HepG2 (cell line): ENCODE results near the gene C2. TPM values are rescaled to one million over a fixed set of nuclear protein-coding genes. Genes with fewer than 3 reads are reported as not detected.

Experiments
- ARID4A ChIP-seq: sonication (generic); formaldehyde crosslinking; IDR thresholded peaks from 2 replicates; pipeline ENCODE4 v1.5.0; 2020; ENCODE audit warnings: mild to moderate bottlenecking, missing genetic modification reagents, borderline replicate concordance
- ARID5B ChIP-seq: IDR thresholded peaks from 2 replicates; pipeline ENCODE4 v1.4.0; 2020; ENCODE audit warnings: mild to moderate bottlenecking, missing genetic modification reagents
- BHLHE40 ChIP-seq: IDR thresholded peaks from 2 replicates; pipeline ENCODE4 v1.6.1; 2011; ENCODE audit warnings: low read length, improper control_type of control experiment
- FOXA3 ChIP-seq: IDR thresholded peaks from 2 replicates; pipeline ENCODE4 v1.6.1; 2016; ENCODE audit warnings: missing genetic modification reagents, missing compliant biosample characterization
- MIXL1 ChIP-seq: IDR thresholded peaks from 2 replicates; pipeline ENCODE4 v1.6.1; 2016
- NR2F6 ChIP-seq, 2 experiments: IDR thresholded peaks; 2 replicates each; pipeline ENCODE4 v1.6.1; 2016; ENCODE audit warnings: antibody characterized with exemption in 1 of 2, mild to moderate bottlenecking in 1 of 2
- THAP11 ChIP-seq: IDR thresholded peaks from 2 replicates; pipeline ENCODE4 v1.6.1; 2016; ENCODE audit warnings: missing biosample characterization, missing genetic modification reagents
- ZNF335 ChIP-seq: sonication (generic); formaldehyde crosslinking; IDR thresholded peaks from 2 replicates; pipeline ENCODE4 v1.4.0; 2020; ENCODE audit warnings: missing genetic modification reagents
- ZNF350 ChIP-seq: sonication (generic); formaldehyde crosslinking; IDR thresholded peaks from 2 replicates; pipeline ENCODE4 v1.4.0; 2020; ENCODE audit warnings: mild to moderate bottlenecking, low read depth, missing genetic modification reagents, borderline replicate concordance
- ZNF431 ChIP-seq: sonication (generic); formaldehyde crosslinking; IDR thresholded peaks from 2 replicates; pipeline ENCODE4 v1.9.0; 2022; ENCODE audit warnings: missing genetic modification reagents, low read depth, mild to moderate bottlenecking, borderline replicate concordance
- polyA plus RNA-seq, 8 experiments: library from polyadenylated mRNA; depleted of rRNA in 3 of 8; stranded (reverse) in 7 of 8; unstranded in 1 of 8; fragments of >200 nt; fragmentation: Illumina TruSeq in 4 of 8; extraction: Trizol in 4 of 8; gene quantifications; 2 replicates each; pipeline versions ENCODE4 v1.2.1 to v1.2.3, GENCODE V29; 2011 to 2016; ENCODE audit warnings: low read depth in 4 of 8, missing spikeins in 1 of 8, mixed read lengths in 1 of 8; ENCODE audit not compliant: insufficient read depth in 1 of 8
- total RNA-seq, 5 experiments: library from RNA; depleted of rRNA; stranded (reverse); fragments of >200 nt; fragmentation: Illumina TruSeq; extraction: Trizol; gene quantifications; 2 replicates each; pipeline ENCODE4 v1.2.3, GENCODE V29; 2016; ENCODE audit warnings: low read depth in 1 of 5
- TF ChIP-seq, protein P1 (sequence below): sonication (generic); formaldehyde crosslinking; IDR thresholded peaks from 2 replicates; pipeline ENCODE4 v1.5.1; 2020; ENCODE audit warnings: mild to moderate bottlenecking, moderate library complexity, missing genetic modification reagents
- TF ChIP-seq, protein P2 (sequence below): sonication (generic); formaldehyde crosslinking; conservative IDR thresholded peaks from 2 replicates; pipeline ENCODE4 v1.4.0; 2020; ENCODE audit warnings: mild to moderate bottlenecking, missing genetic modification reagents, moderate library complexity

C2 gene
- total and polyA plus RNA-seq, 2 of the 13 experiments (the other 11 are each of a cell fraction or from before 2014, with no cell fraction given): 165 to 307 TPM

DNA sequence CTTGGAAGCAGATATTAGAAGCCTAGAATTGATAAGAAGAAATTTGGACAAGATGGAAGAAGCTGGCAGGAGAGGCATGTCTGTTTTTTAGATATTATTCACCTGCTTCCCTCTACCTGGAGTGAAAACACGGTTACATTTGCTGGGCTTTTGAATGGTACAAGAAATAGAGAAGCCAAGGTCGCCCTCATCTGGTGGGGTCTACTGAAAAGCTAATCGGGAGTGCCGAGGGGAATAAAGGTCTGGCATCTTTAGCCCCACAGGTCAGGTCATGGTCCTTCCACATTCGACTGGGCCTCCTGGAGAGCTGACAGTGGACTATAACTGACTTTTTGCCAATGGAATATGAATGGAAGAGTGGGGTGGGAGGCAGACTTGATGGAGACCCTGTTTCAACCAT, 4.6 kb upstream of the C2 start (continued):
- TF ChIP-seq ARID4A (CRISPR knock-in tag) (0 out of 2 replicates have a peak, but pooled peaks have one; percentile 15), NR2F6 (IDR thresholded peaks at IDR 0.05) (peak; percentile 49; the same call in 1 of the 2 replicates), NR2F6 (CRISPR knock-in tag; IDR thresholded peaks at IDR 0.05) (peak; percentile 54; the same call in 1 of the 2 replicates), MIXL1 (CRISPR knock-in tag) (peak; percentile 57; the same call in 1 of the 2 replicates), ZNF431 (CRISPR knock-in tag) (no peak), THAP11 (CRISPR knock-in tag) (peak; percentile 45; the same call in 1 of the 2 replicates), BHLHE40 (no peak), ZNF335 (CRISPR knock-in tag) (peak; percentile 91), FOXA3 (CRISPR knock-in tag) (peak; percentile 9; the same call in 1 of the 2 replicates), ARID5B (CRISPR knock-in tag) (peak; percentile 21; the same call in 1 of the 2 replicates), ZNF350 (CRISPR knock-in tag) (peak; percentile 30; the same call in 1 of the 2 replicates)
- TF ChIP-seq, protein P1, sequence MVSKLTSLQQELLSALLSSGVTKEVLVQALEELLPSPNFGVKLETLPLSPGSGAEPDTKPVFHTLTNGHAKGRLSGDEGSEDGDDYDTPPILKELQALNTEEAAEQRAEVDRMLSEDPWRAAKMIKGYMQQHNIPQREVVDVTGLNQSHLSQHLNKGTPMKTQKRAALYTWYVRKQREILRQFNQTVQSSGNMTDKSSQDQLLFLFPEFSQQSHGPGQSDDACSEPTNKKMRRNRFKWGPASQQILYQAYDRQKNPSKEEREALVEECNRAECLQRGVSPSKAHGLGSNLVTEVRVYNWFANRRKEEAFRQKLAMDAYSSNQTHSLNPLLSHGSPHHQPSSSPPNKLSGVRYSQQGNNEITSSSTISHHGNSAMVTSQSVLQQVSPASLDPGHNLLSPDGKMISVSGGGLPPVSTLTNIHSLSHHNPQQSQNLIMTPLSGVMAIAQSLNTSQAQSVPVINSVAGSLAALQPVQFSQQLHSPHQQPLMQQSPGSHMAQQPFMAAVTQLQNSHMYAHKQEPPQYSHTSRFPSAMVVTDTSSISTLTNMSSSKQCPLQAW (CRISPR knock-in tag): 0 out of 2 replicates have a peak, but pooled peaks have one; percentile 37
- TF ChIP-seq, protein P2, sequence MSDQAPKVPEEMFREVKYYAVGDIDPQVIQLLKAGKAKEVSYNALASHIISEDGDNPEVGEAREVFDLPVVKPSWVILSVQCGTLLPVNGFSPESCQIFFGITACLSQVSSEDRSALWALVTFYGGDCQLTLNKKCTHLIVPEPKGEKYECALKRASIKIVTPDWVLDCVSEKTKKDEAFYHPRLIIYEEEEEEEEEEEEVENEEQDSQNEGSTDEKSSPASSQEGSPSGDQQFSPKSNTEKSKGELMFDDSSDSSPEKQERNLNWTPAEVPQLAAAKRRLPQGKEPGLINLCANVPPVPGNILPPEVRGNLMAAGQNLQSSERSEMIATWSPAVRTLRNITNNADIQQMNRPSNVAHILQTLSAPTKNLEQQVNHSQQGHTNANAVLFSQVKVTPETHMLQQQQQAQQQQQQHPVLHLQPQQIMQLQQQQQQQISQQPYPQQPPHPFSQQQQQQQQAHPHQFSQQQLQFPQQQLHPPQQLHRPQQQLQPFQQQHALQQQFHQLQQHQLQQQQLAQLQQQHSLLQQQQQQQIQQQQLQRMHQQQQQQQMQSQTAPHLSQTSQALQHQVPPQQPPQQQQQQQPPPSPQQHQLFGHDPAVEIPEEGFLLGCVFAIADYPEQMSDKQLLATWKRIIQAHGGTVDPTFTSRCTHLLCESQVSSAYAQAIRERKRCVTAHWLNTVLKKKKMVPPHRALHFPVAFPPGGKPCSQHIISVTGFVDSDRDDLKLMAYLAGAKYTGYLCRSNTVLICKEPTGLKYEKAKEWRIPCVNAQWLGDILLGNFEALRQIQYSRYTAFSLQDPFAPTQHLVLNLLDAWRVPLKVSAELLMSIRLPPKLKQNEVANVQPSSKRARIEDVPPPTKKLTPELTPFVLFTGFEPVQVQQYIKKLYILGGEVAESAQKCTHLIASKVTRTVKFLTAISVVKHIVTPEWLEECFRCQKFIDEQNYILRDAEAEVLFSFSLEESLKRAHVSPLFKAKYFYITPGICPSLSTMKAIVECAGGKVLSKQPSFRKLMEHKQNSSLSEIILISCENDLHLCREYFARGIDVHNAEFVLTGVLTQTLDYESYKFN (CRISPR knock-in tag): peak; percentile 38; the same call in 1 of the 2 replicates
